ENCODE data around the gene PIM2.
"Not testable (repeated sequence)": the region's sequence is repeated elsewhere in the genome, so short reads cannot be mapped to it uniquely, and the experiment has no call there.

Gene PIM2

DNA sequence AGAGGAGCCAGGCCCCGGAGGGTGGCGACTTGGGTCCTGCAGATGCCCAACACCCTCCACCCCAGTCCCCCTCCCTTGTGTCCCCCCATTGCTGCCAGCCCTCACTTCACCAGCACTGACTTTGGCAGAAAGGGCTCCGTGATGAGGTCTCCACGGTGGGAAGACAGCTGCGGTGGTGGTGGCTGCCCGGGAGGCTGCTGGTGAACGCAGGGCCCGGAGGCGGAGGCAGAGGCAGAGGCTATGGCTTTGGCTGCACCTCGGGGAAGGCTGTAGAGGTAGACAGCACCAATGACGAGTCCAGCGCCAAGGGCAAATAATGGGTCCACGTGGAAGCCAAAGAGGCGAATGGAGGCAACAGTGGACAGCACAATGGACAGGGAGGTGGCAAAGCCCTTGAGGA, 14.2 kb downstream of the PIM2 start:
- no peak for DNase-seq

GRCh38 chrX:48904180-48904579, 14.6 kb downstream of the PIM2 start:
- DNase-seq: no peak

GRCh38 chrX:48903290-48903689, 15.5 kb downstream of the PIM2 start:
- DNase-seq: no peak

DNA sequence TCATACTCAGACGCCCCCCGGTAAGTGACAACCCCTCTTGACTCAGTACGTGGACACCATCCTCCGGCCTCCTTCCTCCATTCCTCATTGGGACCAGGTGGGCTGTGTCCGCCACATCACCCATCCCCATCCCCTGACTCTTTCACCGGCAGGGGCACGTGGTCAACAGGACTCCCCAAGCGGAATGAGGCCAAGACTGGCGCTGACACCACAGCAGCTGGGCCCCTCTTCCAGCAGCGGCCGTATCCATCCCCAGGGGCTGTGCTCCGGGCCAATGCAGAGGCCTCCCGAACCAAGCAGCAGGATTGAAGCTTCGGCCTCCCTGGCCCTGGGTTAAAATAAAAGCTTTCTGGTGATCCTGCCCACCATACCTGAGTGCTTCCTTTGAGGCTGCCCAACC, 16.0 kb downstream of the PIM2 start:
- no peak for DNase-seq

DNA sequence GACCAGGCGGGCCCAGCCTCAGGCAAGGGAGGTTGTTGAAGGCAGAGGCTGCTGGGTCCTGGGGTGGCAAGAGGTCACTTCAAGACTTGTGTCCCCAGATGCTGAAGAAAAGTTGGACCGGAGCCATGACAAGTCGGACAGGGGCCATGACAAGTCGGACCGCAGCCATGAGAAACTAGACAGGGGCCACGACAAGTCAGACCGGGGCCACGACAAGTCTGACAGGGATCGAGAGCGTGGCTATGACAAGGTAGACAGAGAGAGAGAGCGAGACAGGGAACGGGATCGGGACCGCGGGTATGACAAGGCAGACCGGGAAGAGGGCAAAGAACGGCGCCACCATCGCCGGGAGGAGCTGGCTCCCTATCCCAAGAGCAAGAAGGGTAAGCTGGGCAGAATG, 16.7 kb downstream of the PIM2 start:
- DNase-seq: no peak

GRCh38 chrX:48901069-48901468, 17.8 kb downstream of the PIM2 start:
- DNase-seq: no peak

DNA sequence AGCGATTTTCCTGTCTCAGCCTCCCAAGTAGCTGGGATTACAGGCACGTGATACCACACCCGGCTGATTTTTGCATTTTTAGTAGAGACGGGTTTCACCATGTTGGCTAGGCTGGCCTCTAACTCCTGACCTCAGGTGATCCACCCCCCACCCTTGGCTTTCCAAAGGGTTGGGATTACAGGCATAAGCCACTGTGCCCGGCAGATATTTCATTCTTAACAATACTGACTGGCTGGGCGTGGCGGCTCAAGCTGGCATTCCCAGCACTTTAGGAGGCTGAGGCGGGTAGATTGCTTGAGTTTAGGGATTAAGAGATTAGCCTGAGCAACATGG, 19.8 kb downstream of the PIM2 start:
- DNase-seq: no peak

DNA sequence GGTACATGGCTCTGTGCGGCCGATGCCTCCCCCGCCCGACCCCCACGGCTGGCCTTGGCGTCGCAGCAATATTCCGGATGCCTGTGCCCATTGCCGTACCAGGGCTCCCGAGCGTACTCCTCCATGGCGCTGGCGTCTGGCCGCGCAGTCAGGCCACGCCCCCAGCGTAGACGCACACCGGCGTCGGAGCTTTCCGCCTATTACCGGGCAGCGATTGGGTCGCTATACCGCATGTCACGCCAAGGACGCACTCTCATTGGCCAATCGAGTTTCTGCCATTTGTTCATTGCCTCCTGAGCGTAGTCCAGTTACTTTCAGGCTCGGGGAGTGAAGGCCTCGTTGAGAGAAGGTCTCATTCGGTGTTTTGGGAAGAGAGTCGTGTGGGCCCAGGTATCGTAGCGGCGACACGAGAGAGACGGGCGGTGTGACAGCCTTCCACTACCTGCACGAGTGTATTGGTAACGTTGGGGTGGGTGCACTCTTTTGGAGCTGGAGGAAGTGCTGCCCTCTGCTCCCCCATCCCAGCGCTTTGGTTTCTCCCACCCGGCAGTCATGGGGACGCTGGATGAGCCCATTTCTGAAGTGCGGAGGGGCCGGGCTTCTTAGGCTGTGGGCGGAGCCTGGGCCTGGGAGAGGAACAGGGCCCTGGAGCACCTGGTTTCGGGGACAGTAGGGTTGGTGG, 21.1 kb downstream of the PIM2 start, which contains the start of the genes PQBP1 and TIMM17B:
TSS of gene PQBP1 (plus strand) at position 306 of the 682 bp plus-strand sequence. CDS start 580 bp downstream, outside the sequence.
TSS of gene TIMM17B (minus strand) at position 144 of the 682 bp plus-strand sequence. CDS start at position 125, 19 bp downstream.
- peak; percentile 46 to 75 (median 71) for DNase-seq

DNA sequence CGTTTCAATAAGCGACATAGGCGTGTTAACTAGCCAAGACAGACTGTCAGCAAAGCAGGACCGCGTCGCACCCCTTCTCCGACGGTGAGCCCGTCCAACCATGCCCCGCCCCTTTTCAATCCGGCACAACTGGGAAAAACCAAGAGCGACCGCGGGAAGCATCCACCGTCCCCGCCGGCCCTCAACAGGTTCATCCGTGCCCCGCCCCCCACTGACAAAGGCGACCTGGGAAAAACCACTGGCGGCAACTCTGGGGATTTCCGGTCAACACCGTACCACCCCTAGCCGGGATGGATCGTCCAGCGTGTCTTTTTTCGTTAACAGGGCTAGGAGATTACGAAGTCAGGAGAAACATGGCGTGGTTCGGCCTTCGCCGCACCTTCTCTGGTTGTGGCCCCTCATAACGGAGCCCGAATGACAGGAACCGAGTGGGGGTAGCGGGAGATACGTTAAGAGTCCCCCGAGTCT, 21.6 kb downstream of the PIM2 start:
- peak in 3 of 4 experiments; percentile 12 to 24 (median 13) for DNase-seq

GRCh38 chrX:48896611-48897011, 22.2 kb downstream of the PIM2 start:
- DNase-seq: no peak

GRCh38 chrX:48894891-48895290, 23.9 kb downstream of the PIM2 start:
- DNase-seq: no peak

DNA sequence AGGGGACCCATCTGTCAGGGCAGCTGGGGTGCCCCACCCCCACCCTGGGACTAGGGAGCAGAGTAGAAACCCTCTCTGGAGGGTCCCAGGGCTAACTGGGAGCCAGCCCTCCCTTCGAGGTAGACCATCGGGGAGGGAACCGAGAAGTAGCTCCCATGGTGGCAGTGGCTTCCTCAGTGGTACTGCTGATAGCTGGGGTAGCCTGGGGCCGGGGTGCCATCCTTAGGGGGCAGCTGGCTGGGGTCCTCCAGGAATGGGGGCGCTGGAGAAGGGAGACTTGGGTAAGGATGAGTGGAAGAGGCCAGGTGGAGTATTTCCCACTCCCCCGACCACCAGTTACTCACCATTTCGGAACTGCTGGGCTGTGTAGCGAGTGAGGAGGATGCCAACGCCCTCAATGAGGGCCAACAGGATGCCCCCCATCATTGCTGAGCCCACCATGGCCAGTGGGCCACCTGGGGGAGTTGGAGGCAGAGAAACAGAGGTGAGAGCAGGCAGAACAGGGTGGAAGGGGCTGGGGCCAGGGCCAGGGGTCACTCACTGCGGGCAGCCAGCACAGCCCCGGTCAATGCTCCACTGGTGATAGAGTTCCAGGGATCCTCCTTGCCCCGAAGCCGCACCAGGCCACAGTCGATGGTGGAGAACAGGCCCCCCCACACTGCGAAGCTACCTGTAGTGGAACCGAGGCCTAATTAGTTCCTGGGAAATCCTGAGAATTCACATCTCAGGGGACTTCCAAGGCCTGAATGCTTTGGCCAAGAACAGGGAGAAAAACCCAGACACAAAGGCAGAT, 25.1 kb downstream of the PIM2 start:
- DNase-seq: no peak

DNA sequence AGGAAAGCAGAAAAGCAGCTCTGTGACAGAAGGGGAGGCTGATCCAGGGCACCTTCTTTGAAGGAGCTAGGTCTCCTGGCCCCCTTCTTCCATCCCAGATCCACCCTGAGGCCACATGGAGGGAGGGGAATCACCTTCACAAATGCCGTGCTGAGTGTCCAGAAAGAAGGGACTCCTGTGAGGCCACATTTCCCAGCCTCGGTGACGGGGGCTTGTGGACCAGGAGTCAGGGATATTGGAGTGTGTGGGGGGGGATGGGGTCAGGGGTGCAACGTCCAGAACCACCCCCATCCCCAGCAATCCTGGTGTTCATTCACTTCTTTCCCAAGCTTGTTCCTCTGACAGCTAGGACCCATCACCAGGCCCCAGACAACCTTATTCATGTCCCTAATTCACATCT, 25.9 kb downstream of the PIM2 start:
- DNase-seq: no peak

GRCh38 chrX:48891402-48892288, 27.2 kb downstream of the PIM2 start:
- peak; percentile 41 to 60 (median 45) for DNase-seq

DNA sequence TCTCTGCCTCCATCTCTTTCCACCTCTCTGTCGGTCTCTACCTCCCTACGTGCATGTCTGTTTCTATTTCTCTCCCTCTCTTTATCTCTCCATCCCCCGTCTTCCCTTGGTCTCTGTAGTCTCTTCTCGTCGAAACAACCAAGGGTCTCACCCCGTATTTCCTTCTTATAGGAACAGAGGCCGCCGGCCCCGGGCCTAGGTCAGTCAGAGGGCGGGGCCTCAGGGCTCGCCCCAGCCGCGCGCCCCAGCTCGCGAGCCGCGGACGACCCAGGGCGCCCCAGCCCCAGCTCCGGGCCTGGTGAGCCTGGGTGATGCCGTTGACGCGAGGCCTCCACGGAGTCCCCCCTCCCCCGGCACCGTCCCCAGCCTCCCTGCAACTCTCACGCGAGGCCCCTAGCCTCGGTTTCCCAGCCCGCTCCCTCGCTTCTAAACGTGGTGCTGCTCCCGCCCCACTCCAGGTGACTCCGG, 27.9 kb downstream of the PIM2 start:
- no peak for DNase-seq

DNA sequence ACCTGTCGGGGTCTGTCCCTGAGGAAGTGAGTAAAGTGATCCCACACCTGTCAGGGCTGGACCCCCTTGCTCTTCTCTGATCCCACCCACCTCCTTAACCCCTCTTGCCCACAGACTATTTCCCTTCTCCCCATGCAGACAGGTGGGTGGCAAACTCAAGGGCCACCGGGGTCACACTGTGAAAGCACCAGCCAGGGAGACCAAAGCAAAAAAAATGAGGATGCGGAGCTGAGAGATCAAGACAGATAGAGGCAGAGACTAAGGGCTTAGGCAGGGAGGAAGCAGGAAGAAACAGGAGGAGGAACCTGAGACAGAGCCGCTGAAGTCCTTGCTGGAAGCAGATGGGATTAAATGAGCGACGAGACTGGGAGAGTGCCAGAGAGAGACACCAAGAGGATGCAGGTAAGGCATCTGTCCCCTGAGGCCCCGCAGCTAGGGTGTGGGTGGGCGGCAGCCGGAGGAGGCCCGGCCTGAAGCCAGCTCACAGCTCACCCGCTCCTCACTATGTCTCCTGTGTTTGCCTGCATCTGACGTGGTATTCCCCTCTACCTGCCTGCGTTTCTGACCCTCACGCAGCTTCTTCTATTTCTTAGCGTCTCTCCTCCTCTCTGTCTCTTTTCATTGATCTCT, 28.4 kb downstream of the PIM2 start:
- no peak for DNase-seq

DNA sequence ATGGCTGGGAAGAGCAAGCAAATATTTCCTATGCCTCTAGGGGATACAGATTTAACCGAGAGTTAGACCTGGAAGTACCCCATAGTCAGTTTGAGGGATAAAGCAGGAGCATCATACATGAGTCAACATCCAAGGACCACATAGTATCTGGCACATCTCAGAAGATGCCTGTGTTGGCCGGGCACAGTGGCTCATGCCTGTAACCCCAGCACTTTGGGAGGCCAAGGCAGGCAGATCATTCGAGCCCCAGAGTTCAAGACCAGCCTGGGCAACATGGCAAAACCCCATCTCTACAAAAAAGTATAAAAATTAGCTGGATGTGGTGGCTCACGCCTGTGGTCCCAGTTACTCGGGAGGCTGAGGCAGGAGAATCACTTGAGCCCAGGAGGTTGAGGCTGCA, 32.2 kb downstream of the PIM2 start:
- not testable (repeated sequence) for DNase-seq

DNA sequence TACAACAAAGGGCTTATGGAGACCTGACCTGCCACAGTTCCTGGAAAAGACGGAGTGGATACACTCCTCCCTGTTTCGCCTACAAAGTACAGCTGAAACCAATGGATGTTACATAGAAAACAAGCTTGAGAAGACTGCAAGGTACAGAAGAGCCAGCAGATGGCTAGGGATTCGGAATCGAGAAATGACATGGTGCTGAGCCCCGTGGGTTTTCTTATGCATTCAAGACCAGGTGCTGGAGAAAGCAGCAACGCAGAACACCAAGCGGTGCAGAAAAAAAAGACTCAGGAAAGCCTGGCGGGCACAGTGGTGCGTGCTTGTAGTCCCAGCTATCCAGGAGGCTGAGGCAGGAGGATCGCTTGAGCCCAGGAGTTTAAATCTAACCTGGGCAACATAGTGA, 35.1 kb downstream of the PIM2 start:
- no peak for DNase-seq

DNA sequence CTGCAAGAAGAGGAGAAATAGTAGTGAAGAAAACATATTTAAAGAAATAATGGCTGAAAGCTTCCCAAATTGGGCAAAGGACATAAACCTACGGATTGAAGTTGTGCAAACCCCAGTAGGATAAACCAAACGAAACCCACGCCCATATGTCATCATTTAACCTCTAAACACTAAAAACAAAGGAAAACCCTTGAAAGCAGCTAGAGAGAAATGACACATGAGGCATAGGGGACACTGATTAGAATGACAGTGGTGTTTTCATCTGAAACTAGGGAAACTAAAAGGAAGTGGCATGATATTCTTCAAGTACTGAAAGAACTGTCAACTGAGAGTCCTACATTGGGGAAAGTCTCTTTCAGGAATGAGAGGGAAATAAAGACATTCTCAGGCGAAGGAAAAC, 41.9 kb downstream of the PIM2 start:
- DNase-seq: not testable (repeated sequence)

DNA sequence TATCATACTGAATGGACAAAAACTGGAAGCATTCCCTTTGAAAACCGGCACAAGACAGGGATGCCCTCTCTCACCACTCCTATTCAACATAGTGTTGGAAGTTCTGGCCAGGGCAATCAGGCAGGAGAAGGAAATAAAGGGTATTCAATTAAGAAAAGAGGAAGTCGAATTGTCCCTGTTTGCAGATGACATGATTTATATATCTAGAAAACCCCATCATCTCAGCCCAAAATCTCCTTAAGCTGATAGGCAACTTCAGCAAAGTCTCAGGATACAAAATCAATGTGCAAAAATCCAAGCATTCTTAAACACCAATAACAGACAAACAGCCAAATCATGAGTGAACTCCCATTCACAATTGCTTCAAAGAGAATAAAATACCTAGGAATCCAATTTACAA, 46.8 kb downstream of the PIM2 start:
- DNase-seq: not testable (repeated sequence)

- DNase-seq: no peak
These were observed 54.6 kb downstream of the PIM2 start for GRCh38 chrX:48864210-48864609.
